ENCODE measurements around the gene SMARCD2.

DNA sequence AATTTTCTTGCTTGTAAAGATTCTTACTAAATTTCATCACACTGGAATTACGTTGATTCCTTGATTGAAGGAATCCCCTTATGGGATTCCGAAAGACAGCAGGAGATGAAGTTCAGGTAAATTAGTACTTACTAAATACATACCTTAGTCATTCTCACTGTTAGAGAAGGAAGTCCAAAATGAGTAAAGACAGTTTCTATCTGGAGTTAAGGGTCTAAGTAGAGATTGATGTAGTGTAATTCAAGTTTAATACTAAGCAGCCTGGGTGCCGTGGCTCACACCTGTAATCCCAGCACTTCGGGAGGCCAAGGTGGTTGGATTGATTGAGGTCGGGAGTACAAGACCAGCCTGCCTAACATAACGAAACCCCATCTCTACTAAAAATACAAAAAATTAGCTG lies 59.0 kb downstream of the SMARCD2 start:
- TF ChIP-seq, protein P1, sequence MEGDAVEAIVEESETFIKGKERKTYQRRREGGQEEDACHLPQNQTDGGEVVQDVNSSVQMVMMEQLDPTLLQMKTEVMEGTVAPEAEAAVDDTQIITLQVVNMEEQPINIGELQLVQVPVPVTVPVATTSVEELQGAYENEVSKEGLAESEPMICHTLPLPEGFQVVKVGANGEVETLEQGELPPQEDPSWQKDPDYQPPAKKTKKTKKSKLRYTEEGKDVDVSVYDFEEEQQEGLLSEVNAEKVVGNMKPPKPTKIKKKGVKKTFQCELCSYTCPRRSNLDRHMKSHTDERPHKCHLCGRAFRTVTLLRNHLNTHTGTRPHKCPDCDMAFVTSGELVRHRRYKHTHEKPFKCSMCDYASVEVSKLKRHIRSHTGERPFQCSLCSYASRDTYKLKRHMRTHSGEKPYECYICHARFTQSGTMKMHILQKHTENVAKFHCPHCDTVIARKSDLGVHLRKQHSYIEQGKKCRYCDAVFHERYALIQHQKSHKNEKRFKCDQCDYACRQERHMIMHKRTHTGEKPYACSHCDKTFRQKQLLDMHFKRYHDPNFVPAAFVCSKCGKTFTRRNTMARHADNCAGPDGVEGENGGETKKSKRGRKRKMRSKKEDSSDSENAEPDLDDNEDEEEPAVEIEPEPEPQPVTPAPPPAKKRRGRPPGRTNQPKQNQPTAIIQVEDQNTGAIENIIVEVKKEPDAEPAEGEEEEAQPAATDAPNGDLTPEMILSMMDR (IDR thresholded peaks at IDR 0.05): no peak
- no peak for TF ChIP-seq POLR2A (IDR thresholded peaks at IDR 0.05)
